Stimulated activated naive CD8-positive, alpha-beta T cell treated with anti-CD3 and anti-CD28 coated beads, Interleukin-15, Interleukin-2, amounts not matched to agents 100 U/mL and 50 U/mL, for 24 hours (primary cell): ENCODE measurements around the gene CLDN19.
"Not testable (repeated sequence)": the region's sequence is repeated elsewhere in the genome, so short reads cannot be mapped to it uniquely, and the experiment has no call there.

ENCODE experiments used
- ATAC-seq: fragments of 150-1000 bp; cut with Tn5 transposase; one replicate; pipeline ENCODE4 v1.10.0; 2021
- DNase-seq: peaks from one replicate; pipeline ENCODE4 v3.0.0; 2021

CLDN19 gene

GRCh38 chr1:42759114-42759513 lies 19.1 kb upstream of the CLDN19 start:
- ATAC-seq (no peak), DNase-seq (no peak)

GRCh38 chr1:42758641-42759040 lies 18.6 kb upstream of the CLDN19 start:
- no peak for ATAC-seq
- no peak for DNase-seq

GRCh38 chr1:42757892-42758275 lies 17.8 kb upstream of the CLDN19 start:
- DNase-seq, result no peak
- ATAC-seq, result no peak

GRCh38 chr1:42756956-42757891 lies 17.2 kb upstream of the CLDN19 start:
- DNase-seq, result no peak
- ATAC-seq, result no peak

- DNase-seq (no peak), ATAC-seq (no peak)
Measured at GRCh38 chr1:42753070-42753469, 13.0 kb upstream of the CLDN19 start.

GRCh38 chr1:42752284-42752683 lies 12.2 kb upstream of the CLDN19 start:
- ATAC-seq, result no peak
- DNase-seq, result no peak

- not testable (repeated sequence) for ATAC-seq, DNase-seq
Measured at GRCh38 chr1:42751511-42752070, 11.6 kb upstream of the CLDN19 start.

GRCh38 chr1:42750041-42750440 lies 10.0 kb upstream of the CLDN19 start:
- DNase-seq (no peak), ATAC-seq (no peak)

GRCh38 chr1:42748461-42749410 lies 8.7 kb upstream of the CLDN19 start:
- DNase-seq, result no peak
- ATAC-seq, result no peak

GRCh38 chr1:42748021-42748420 lies 8.0 kb upstream of the CLDN19 start:
- peak; percentile 31 for ATAC-seq
- DNase-seq, result no peak

- ATAC-seq (no peak), DNase-seq (peak; percentile 60)
Measured at GRCh38 chr1:42747125-42747524, 7.1 kb upstream of the CLDN19 start.

- ATAC-seq (no peak), DNase-seq (no peak)
Measured at GRCh38 chr1:42746436-42747105, 6.5 kb upstream of the CLDN19 start.

- DNase-seq, result no peak
- ATAC-seq, result no peak
Measured at GRCh38 chr1:42745851-42746250, 5.8 kb upstream of the CLDN19 start.

- DNase-seq (no peak), ATAC-seq (no peak)
Measured at GRCh38 chr1:42744148-42744413, 4.0 kb upstream of the CLDN19 start.

GRCh38 chr1:42743317-42744147 lies 3.5 kb upstream of the CLDN19 start:
- ATAC-seq (no peak), DNase-seq (no peak)

- no peak for ATAC-seq
- no peak for DNase-seq
Measured at GRCh38 chr1:42742617-42743316, 2.7 kb upstream of the CLDN19 start.

- ATAC-seq, result no peak
- DNase-seq, result no peak
Measured at GRCh38 chr1:42742141-42742540, 2.1 kb upstream of the CLDN19 start.

- ATAC-seq (no peak), DNase-seq (no peak)
Measured at GRCh38 chr1:42741706-42742105, 1.7 kb upstream of the CLDN19 start.

- ATAC-seq, result no peak
- no peak for DNase-seq
Measured at GRCh38 chr1:42740851-42741580, 980 bp upstream of the CLDN19 start.

GRCh38 chr1:42738678-42739226 lies 1.3 kb downstream of the CLDN19 start:
- ATAC-seq (no peak), DNase-seq (no peak)
